ENCODE results near the gene VWA5B1.

Gene VWA5B1

DNA sequence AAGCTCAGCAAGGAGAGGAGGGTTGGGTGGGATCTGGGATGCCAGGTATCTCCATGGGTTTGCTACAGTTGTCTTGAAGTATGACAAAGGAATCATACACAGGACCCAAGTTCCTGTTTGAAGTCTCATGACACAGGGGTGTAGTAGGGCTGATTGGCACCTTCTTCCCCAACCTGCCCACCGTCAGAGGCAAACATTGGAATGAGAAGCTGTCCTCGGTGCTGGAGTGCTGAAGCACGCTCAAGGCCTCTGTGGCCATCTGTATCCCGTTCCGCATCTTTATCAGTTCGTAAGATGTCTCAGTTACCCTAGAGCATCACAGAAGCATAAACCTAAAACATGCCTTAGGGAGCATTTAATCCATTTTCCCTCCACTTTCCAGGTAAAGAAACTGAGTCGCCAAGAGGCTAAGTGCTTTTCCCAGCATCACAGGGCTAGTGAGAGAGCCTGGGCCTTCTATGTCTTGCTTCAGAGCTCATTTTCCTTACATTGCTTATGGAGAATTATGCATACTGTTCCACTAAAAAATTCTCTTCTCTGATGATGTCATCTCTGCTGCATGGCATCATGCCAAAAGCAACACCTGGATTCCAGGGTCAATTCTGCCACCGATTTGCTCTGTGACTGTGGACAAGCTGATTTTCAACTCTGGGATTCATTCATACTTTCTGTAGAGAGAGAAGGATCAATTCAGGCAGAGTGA, 34.2 kb downstream of the VWA5B1 start:
- H3K4me3 ChIP-seq (ENCODE audit: low read depth in 1 of 2, low read length in 2 of 2) = no peak overlapping the region
- no peaks in the 10 kb centered on the region for H3K27me3 ChIP-seq (ENCODE audit: low read depth, low read length)
- H3K36me3 ChIP-seq (ENCODE audit: control insufficient read depth in 1 of 2, insufficient read depth in 2 of 2, low read length in 2 of 2) = no peaks in the 10 kb centered on the region
- H3K9me3 ChIP-seq (ENCODE audit: control insufficient read depth in 1 of 2, low read length in 2 of 2) = no peaks in the 10 kb centered on the region
- no peak overlapping the region for H3K27ac ChIP-seq (ENCODE audit: low read length)
- H3K4me1 ChIP-seq (ENCODE audit: control insufficient read depth in 1 of 2, insufficient read depth in 2 of 2, low read length in 2 of 2) = peaks cover 0 to 29% of the 10 kb centered on the region in 2 donors

DNA sequence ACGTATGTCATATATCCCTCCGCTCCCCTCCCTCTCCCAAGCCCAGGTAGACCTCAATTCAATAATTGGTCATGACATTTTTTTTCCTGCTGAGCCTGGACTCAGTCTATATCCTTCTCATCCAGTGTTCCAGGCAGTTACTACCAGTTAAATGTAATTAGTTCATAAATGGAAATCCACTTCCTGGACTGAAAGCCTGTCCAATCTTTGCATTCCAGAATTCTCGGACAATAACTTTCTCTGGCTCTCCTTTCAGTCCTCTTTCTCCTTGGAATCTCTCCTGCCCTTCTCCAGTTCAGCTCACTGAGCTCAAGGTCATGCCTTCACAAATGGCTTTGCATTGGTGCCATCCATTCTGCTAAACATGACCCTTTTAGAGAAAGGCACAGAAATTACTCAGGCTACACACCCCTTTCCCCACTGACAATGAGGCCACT, 34.8 kb downstream of the VWA5B1 start:
- Histone ChIP-seq H3K36me3 (ENCODE audit: control insufficient read depth in 1 of 2, insufficient read depth in 2 of 2, low read length in 2 of 2) (no peaks in the 10 kb centered on the region), H3K4me1 (ENCODE audit: control insufficient read depth in 1 of 2, insufficient read depth in 2 of 2, low read length in 2 of 2) (peaks cover 0 to 29% of the 10 kb centered on the region in 2 donors), H3K9me3 (ENCODE audit: control insufficient read depth in 1 of 2, low read length in 2 of 2) (no peaks in the 10 kb centered on the region), H3K4me3 (ENCODE audit: low read depth in 1 of 2, low read length in 2 of 2) (no peak overlapping the region), H3K27ac (ENCODE audit: low read length) (no peak overlapping the region), H3K27me3 (ENCODE audit: low read depth, low read length) (no peaks in the 10 kb centered on the region)

DNA sequence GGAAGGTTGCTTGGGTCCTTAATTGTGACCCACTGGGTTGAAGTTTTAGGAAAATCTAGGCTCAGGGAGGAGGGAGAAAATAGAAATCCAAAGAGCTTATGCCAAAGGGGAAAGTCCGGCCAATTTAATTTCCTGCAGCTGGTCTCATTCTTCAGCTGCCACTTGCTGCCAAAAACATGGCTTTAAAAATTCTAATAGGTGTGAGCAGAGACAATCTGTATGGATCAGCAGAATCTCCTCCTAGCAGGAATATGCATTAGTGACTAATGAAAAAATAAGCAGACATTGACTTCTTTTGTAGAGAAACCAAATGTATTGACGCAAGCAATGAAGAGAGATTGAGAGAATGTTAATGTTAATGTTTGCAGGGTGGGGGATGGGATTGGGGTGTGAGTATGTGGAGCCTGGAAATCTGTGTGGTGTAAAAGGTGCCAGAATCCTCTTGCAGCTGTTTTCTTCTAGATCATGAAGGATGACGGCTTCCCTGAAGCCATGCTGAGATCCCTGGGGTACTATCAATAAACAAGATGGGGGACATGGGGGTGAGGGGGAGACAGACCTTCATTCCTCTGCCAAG, 35.3 kb downstream of the VWA5B1 start:
- no peaks in the 10 kb centered on the region for H3K36me3 ChIP-seq (ENCODE audit: control insufficient read depth in 1 of 2, insufficient read depth in 2 of 2, low read length in 2 of 2)
- no peaks in the 10 kb centered on the region for H3K9me3 ChIP-seq (ENCODE audit: control insufficient read depth in 1 of 2, low read length in 2 of 2)
- no peaks in the 10 kb centered on the region for H3K27me3 ChIP-seq (ENCODE audit: low read depth, low read length)
- no peak overlapping the region for H3K4me3 ChIP-seq (ENCODE audit: low read depth in 1 of 2, low read length in 2 of 2)
- peaks cover 0 to 29% of the 10 kb centered on the region in 2 donors for H3K4me1 ChIP-seq (ENCODE audit: control insufficient read depth in 1 of 2, insufficient read depth in 2 of 2, low read length in 2 of 2)
- H3K27ac ChIP-seq (ENCODE audit: low read length) = no peak overlapping the region

GRCh38 chr1:20327467-20327866, 36.8 kb downstream of the VWA5B1 start:
- Histone ChIP-seq H3K4me1 (ENCODE audit: control insufficient read depth in 1 of 2, insufficient read depth in 2 of 2, low read length in 2 of 2) (peaks cover 0 to 19% of the 10 kb centered on the region in 2 donors), H3K36me3 (ENCODE audit: control insufficient read depth in 1 of 2, insufficient read depth in 2 of 2, low read length in 2 of 2) (no peaks in the 10 kb centered on the region), H3K27me3 (ENCODE audit: low read depth, low read length) (no peaks in the 10 kb centered on the region), H3K27ac (ENCODE audit: low read length) (no peak overlapping the region), H3K4me3 (ENCODE audit: low read depth in 1 of 2, low read length in 2 of 2) (no peak overlapping the region), H3K9me3 (ENCODE audit: control insufficient read depth in 1 of 2, low read length in 2 of 2) (no peaks in the 10 kb centered on the region)

GRCh38 chr1:20328201-20328600, 37.5 kb downstream of the VWA5B1 start:
- Histone ChIP-seq H3K9me3 (ENCODE audit: control insufficient read depth in 1 of 2, low read length in 2 of 2) (no peaks in the 10 kb centered on the region), H3K36me3 (ENCODE audit: control insufficient read depth in 1 of 2, insufficient read depth in 2 of 2, low read length in 2 of 2) (no peaks in the 10 kb centered on the region), H3K4me1 (ENCODE audit: control insufficient read depth in 1 of 2, insufficient read depth in 2 of 2, low read length in 2 of 2) (peaks cover 0 to 17% of the 10 kb centered on the region in 2 donors), H3K4me3 (ENCODE audit: low read depth in 1 of 2, low read length in 2 of 2) (no peak overlapping the region), H3K27ac (ENCODE audit: low read length) (no peak overlapping the region), H3K27me3 (ENCODE audit: low read depth, low read length) (no peaks in the 10 kb centered on the region)

- Histone ChIP-seq H3K9me3 (ENCODE audit: control insufficient read depth in 1 of 2, low read length in 2 of 2) (no peaks in the 10 kb centered on the region), H3K27ac (ENCODE audit: low read length) (no peak overlapping the region), H3K4me3 (ENCODE audit: low read depth in 1 of 2, low read length in 2 of 2) (no peak overlapping the region), H3K27me3 (ENCODE audit: low read depth, low read length) (no peaks in the 10 kb centered on the region), H3K36me3 (ENCODE audit: control insufficient read depth in 1 of 2, insufficient read depth in 2 of 2, low read length in 2 of 2) (no peaks in the 10 kb centered on the region), H3K4me1 (ENCODE audit: control insufficient read depth in 1 of 2, insufficient read depth in 2 of 2, low read length in 2 of 2) (peaks cover 0 to 12% of the 10 kb centered on the region in 2 donors)
These were observed 39.3 kb downstream of the VWA5B1 start for GRCh38 chr1:20329793-20330542.

- H3K4me1 ChIP-seq (ENCODE audit: control insufficient read depth in 1 of 2, insufficient read depth in 2 of 2, low read length in 2 of 2) = no peaks in the 10 kb centered on the region
- no peaks in the 10 kb centered on the region for H3K9me3 ChIP-seq (ENCODE audit: control insufficient read depth in 1 of 2, low read length in 2 of 2)
- no peaks in the 10 kb centered on the region for H3K27me3 ChIP-seq (ENCODE audit: low read depth, low read length)
- no peak overlapping the region for H3K4me3 ChIP-seq (ENCODE audit: low read depth in 1 of 2, low read length in 2 of 2)
- no peak overlapping the region for H3K27ac ChIP-seq (ENCODE audit: low read length)
- H3K36me3 ChIP-seq (ENCODE audit: control insufficient read depth in 1 of 2, insufficient read depth in 2 of 2, low read length in 2 of 2) = no peaks in the 10 kb centered on the region
These were observed 43.4 kb downstream of the VWA5B1 start for GRCh38 chr1:20334103-20334502.

DNA sequence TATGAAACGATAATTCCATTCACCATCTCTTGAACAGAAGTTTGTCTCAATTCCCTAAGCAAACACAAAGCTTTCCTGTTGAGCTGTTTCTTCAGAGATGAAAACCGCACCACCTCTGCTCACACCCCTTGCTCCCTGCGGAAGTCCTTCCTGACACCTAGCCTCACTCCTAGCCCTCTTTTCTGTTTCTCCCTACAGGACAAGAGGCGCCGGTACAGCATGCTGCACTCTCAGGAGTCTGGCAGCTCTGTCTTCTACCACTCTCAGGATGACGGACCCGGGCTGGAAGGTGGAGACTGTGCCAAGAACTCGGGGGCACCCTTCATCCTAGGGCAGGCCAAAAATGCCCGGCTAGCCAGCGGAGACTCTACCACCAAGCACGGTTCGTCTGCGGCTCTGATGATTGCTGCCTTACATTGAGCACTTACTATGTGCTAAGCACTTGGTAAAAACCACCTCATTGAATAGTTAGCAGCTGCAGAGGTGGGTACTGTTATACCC, 45.5 kb downstream of the VWA5B1 start:
- Histone ChIP-seq H3K36me3 (ENCODE audit: control insufficient read depth in 1 of 2, insufficient read depth in 2 of 2, low read length in 2 of 2) (no peaks in the 10 kb centered on the region), H3K4me3 (ENCODE audit: low read depth in 1 of 2, low read length in 2 of 2) (no peak overlapping the region), H3K27ac (ENCODE audit: low read length) (no peak overlapping the region), H3K27me3 (ENCODE audit: low read depth, low read length) (no peaks in the 10 kb centered on the region), H3K4me1 (ENCODE audit: control insufficient read depth in 1 of 2, insufficient read depth in 2 of 2, low read length in 2 of 2) (no peaks in the 10 kb centered on the region), H3K9me3 (ENCODE audit: control insufficient read depth in 1 of 2, low read length in 2 of 2) (no peaks in the 10 kb centered on the region)

GRCh38 chr1:20337581-20337980, 46.9 kb downstream of the VWA5B1 start:
- H3K36me3 ChIP-seq (ENCODE audit: control insufficient read depth in 1 of 2, insufficient read depth in 2 of 2, low read length in 2 of 2) = no peaks in the 10 kb centered on the region
- no peak overlapping the region for H3K27ac ChIP-seq (ENCODE audit: low read length)
- no peaks in the 10 kb centered on the region for H3K4me1 ChIP-seq (ENCODE audit: control insufficient read depth in 1 of 2, insufficient read depth in 2 of 2, low read length in 2 of 2)
- no peaks in the 10 kb centered on the region for H3K27me3 ChIP-seq (ENCODE audit: low read depth, low read length)
- no peaks in the 10 kb centered on the region for H3K9me3 ChIP-seq (ENCODE audit: control insufficient read depth in 1 of 2, low read length in 2 of 2)
- no peak overlapping the region for H3K4me3 ChIP-seq (ENCODE audit: low read depth in 1 of 2, low read length in 2 of 2)

DNA sequence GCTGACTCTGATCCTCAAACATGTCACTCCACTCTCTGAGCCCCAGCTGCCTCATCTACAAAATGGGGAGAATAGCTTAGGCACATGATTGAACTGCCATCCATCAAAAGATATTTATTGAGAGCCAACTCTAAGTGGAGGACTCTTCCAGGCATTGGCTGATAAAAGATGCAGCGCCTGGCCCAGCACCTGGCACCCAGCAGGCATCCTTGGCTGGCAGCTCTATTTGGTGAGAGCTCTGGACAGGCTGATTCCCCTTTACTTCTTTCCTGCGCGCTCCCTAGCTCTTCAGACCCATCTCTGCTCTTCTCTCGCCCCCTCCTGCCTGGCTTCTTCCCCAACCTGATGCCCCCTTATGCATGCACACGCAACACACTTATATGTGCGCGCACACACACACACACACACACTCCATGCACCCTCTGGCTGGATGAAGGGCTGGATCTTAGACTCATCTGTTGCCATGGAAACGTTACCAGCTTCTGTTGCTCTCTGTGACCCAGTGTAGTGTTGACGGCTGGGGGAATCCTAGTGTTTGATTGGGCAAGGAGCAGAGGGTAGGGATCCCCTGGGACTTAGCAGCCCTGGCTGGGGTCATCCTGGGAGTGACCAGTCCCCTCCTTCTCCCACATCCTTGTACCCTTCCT, 49.3 kb downstream of the VWA5B1 start:
- H3K9me3 ChIP-seq (ENCODE audit: control insufficient read depth in 1 of 2, low read length in 2 of 2) = no peaks in the 10 kb centered on the region
- peaks cover 0 to 9% of the 10 kb centered on the region in 2 donors for H3K4me1 ChIP-seq (ENCODE audit: control insufficient read depth in 1 of 2, insufficient read depth in 2 of 2, low read length in 2 of 2)
- H3K36me3 ChIP-seq (ENCODE audit: control insufficient read depth in 1 of 2, insufficient read depth in 2 of 2, low read length in 2 of 2) = no peaks in the 10 kb centered on the region
- no peak overlapping the region for H3K4me3 ChIP-seq (ENCODE audit: low read depth in 1 of 2, low read length in 2 of 2)
- no peak overlapping the region for H3K27ac ChIP-seq (ENCODE audit: low read length)
- H3K27me3 ChIP-seq (ENCODE audit: low read depth, low read length) = peaks cover 11% of the 10 kb centered on the region
